Thyroid gland (tissue), 4 donors: ENCODE measurements around the gene GK. TPM values are rescaled to one million over a fixed set of nuclear protein-coding genes. Genes with fewer than 3 reads are reported as not detected.
"Not testable (repeated sequence)": the region's sequence is repeated elsewhere in the genome, so short reads cannot be mapped to it uniquely, and the experiment has no call there.

ENCODE experiments used
- DNase-seq, 2 donors: peaks; one replicate each; pipeline ENCODE4 v3.0.0-alpha.2; 2019
- H3K27ac ChIP-seq, 3 donors: fragments of 200-600 bp; sonication (generic); 1 replicate in 2 of 3; 2 replicates in 1 of 3; pipeline ENCODE4 v1.5.1; 2016 to 2019; ENCODE audit warnings: mild to moderate bottlenecking in 1 of 3, moderate library complexity in 1 of 3
- H3K27me3 ChIP-seq: fragments of 200-600 bp; sonication (generic); one replicate; pipeline ENCODE4 v1.5.1; 2019
- H3K36me3 ChIP-seq, 2 donors: fragments of 200-600 bp; sonication (generic); one replicate each; pipeline ENCODE4 v1.5.1; 2016 to 2019
- H3K4me1 ChIP-seq, 2 donors: fragments of 200-600 bp; sonication (generic); one replicate each; pipeline ENCODE4 v1.5.1; 2017 to 2019
- H3K4me3 ChIP-seq, 3 donors: fragments of 200-600 bp; sonication (generic); replicated peaks in 1 of 3; 1 replicate in 2 of 3; 2 replicates in 1 of 3; pipeline ENCODE4 v1.5.1; 2016; ENCODE audit warnings: mild to moderate bottlenecking in 1 of 3
- H3K9me3 ChIP-seq: fragments of 200-600 bp; sonication (generic); one replicate; pipeline ENCODE4 v1.5.1; 2017
- POLR2A ChIP-seq, 2 donors: fragments of 450-650 bp; IDR thresholded peaks; one replicate each; pipeline ENCODE4 v1.6.1; 2017; ENCODE audit warnings: antibody characterized with exemption in 2 of 2, mild to moderate bottlenecking in 2 of 2, moderate library complexity in 1 of 2
- WGBS, 2 donors: methylation state at CpG; one replicate each; pipeline ENCODE4 v1.1.5; 2017; 5-methylcytosine and 5-hydroxymethylcytosine counted together
- intact Hi-C: fragments of 100-400 bp; cut with DNase I; formaldehyde crosslinking; loops from one replicate; pipeline ENCODE4 v1.15.1; 2023
- total RNA-seq, 4 donors: library from RNA; depleted of rRNA; stranded (reverse); fragments of >200 nt; gene quantifications; one replicate each; pipeline ENCODE4 v1.2.3, GENCODE V29; 2016
- TF ChIP-seq, protein P1 (sequence below), 6 experiments: fragments of 200-600 bp in 3 of 6; fragments of 450-650 bp in 3 of 6; sonication (generic) in 3 of 6; IDR thresholded peaks; one replicate each; pipeline ENCODE4 v1.5.1; 2016 to 2019; ENCODE audit warnings: antibody characterized with exemption in 6 of 6, mild to moderate bottlenecking in 2 of 6, inconsistent platforms in 1 of 6, moderate library complexity in 1 of 6

The GK gene
- total RNA-seq, 4 donors from 2014 or later: 4.8 to 10.7 (median 9.3) TPM

- Histone ChIP-seq H3K27ac (no peak overlapping the region), H3K27me3 (no peaks in the 10 kb centered on the region), H3K9me3 (no peaks in the 10 kb centered on the region), H3K4me1 (no peaks in the 10 kb centered on the region), H3K4me3 (no peak overlapping the region), H3K36me3 (no peaks in the 10 kb centered on the region)
- TF ChIP-seq POLR2A (IDR thresholded peaks at IDR 0.05): no peak
- TF ChIP-seq, protein P1, sequence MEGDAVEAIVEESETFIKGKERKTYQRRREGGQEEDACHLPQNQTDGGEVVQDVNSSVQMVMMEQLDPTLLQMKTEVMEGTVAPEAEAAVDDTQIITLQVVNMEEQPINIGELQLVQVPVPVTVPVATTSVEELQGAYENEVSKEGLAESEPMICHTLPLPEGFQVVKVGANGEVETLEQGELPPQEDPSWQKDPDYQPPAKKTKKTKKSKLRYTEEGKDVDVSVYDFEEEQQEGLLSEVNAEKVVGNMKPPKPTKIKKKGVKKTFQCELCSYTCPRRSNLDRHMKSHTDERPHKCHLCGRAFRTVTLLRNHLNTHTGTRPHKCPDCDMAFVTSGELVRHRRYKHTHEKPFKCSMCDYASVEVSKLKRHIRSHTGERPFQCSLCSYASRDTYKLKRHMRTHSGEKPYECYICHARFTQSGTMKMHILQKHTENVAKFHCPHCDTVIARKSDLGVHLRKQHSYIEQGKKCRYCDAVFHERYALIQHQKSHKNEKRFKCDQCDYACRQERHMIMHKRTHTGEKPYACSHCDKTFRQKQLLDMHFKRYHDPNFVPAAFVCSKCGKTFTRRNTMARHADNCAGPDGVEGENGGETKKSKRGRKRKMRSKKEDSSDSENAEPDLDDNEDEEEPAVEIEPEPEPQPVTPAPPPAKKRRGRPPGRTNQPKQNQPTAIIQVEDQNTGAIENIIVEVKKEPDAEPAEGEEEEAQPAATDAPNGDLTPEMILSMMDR (IDR thresholded peaks at IDR 0.05): no peak
- 88 to 89% methylated on average over 2 of the region's 2 CpGs for WGBS, 2 donors
- no peak for DNase-seq
- intact Hi-C loops: no loop called here
Measured at GRCh38 chrX:30663322-30663721, 10.1 kb downstream of the GK start.

GRCh38 chrX:30665471-30665870 lies 12.2 kb downstream of the GK start:
- intact Hi-C loops: no loop called here
- H3K36me3 ChIP-seq: no peaks in the 10 kb centered on the region
- no peak for DNase-seq
- no peak overlapping the region for H3K27ac ChIP-seq
- no peaks in the 10 kb centered on the region for H3K27me3 ChIP-seq
- no peaks in the 10 kb centered on the region for H3K9me3 ChIP-seq
- no peak overlapping the region for H3K4me3 ChIP-seq
- H3K4me1 ChIP-seq: no peaks in the 10 kb centered on the region
- no peak for TF ChIP-seq POLR2A (IDR thresholded peaks at IDR 0.05)
- TF ChIP-seq, protein P1 (IDR thresholded peaks at IDR 0.05): no peak

GRCh38 chrX:30666094-30666493 lies 12.9 kb downstream of the GK start:
- intact Hi-C loops: no loop called here
- Histone ChIP-seq H3K27me3 (no peaks in the 10 kb centered on the region), H3K36me3 (no peaks in the 10 kb centered on the region), H3K9me3 (no peaks in the 10 kb centered on the region), H3K27ac (no peak overlapping the region), H3K4me1 (no peaks in the 10 kb centered on the region), H3K4me3 (no peak overlapping the region)
- 86 to 94% methylated on average over 2 of the region's 2 CpGs for WGBS, 2 donors
- TF ChIP-seq, protein P1 (IDR thresholded peaks at IDR 0.05): no peak
- no peak for TF ChIP-seq POLR2A (IDR thresholded peaks at IDR 0.05)
- no peak for DNase-seq

DNA sequence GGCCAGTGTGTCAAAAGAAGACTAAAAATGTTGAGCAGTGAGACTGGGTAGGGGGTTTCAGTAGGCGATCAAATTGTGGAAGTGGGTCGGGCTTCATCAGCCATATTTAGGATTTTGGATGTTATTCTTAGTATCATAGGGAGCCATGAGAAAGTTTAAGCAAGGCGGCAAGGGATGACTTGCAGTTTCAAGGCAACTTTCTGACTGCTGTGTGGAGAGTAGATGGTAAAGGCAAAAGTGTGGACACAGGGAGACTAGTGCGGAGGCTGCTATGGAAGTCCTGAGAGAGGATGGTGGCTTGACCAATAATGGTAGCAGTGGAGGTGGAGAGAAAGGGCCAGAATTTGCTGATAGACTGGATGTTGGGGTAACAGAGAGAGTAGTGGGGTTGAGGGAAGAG lies 15.4 kb downstream of the GK start:
- 94 to 97% methylated on average over 4 of the region's 4 CpGs for WGBS, 2 donors
- TF ChIP-seq, protein P1 (IDR thresholded peaks at IDR 0.05): no peak
- TF ChIP-seq POLR2A (IDR thresholded peaks at IDR 0.05): no peak
- no peak overlapping the region for H3K27ac ChIP-seq

DNA sequence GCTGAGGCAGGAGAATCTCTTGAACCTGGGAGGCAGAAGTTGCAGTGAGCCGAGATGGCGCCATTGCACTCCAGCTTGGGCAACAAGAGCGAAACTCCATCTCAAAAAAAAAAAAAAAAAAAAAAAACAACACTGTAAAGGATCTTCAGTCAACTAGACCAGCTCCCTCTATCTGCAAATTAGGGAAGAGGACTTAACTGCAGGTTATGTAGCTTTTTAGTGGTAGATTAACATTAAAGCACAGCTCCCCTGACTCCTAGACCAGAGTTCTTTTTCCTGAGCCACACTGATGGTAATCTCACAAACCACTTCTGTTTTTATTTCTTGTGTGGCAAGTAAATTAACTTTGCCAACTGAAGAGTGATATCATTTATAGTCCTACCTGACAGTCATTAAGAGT lies 18.0 kb downstream of the GK start:
- intact Hi-C loops, H3K9me3 ChIP-seq, H3K4me3 ChIP-seq, H3K27ac ChIP-seq, H3K4me1 ChIP-seq, H3K27me3 ChIP-seq, H3K36me3 ChIP-seq, DNase-seq: not testable (repeated sequence)
- 97 to 100% methylated on average over 3 of the region's 3 CpGs for WGBS, 2 donors

More for the DNA sequence above, 15.4 kb downstream of the GK start:
- Histone ChIP-seq H3K27me3 (no peaks in the 10 kb centered on the region), H3K36me3 (no peaks in the 10 kb centered on the region), H3K4me3 (no peak overlapping the region), H3K9me3 (no peaks in the 10 kb centered on the region), H3K4me1 (no peaks in the 10 kb centered on the region)
- intact Hi-C loops: no loop called here
- DNase-seq: no peak
